ENCODE measurements around the gene UST. TPM values are rescaled to one million over a fixed set of nuclear protein-coding genes. Genes with fewer than 3 reads are reported as not detected.

UST gene
- total RNA-seq, 1 experiment from 2014 or later = 6.8 TPM

DNA sequence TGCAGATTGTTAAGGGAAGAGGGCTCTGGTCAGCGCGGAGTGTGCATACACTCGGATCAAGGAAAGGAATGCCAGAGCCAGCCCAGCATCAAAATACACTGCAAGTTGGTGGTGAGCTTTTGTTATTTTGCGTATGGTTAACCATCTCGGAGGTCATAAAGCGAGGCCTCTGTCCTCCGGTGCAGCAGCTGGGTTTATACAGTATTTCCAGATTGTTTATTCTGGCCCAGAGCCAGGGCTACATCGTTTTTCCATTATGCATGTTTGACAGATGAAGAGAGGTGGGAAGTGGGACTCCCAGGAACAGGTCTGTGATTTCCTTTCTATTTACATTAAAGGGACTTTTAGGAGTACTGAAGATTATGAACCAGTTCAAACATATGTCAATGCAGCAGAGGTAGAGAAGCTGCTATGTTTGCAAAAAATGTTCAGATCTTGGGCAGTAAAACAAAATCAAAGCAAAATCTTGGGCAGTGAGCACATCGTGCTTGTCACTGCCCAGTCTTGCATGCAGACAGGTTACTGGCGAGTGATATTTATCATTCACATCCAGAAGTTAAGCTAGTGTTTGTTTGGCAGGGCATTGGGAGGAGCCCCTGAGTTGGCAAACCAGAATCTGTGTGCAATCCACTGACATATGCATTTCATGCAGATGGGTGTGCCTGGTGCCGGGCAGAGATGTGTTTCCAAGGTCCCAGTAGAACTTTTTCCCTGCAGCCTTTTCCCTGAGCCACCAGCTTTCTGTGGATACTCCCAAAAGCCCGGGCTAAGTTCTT, 314.3 kb downstream of the UST start:
- no peak for DNase-seq (ENCODE audit: low read depth)

DNA sequence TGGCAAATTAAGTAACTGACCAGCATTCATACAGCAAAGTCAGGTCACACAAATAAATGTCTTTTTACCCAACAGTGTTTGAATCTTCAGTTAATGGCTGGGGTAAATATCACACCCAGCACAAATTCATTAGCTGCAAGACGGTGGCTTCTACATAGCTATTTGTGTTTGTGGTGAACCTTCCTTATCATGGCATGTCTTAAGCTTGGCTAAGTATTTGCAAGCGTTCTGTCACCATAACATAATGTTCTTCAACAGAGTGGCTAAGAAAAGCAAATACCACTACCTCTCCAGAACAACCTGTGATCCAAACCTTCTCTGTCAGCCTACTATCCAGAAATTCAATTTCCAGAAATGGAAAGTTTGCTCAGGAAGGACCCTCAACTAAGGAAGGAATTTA, 315.1 kb downstream of the UST start:
- DNase-seq (ENCODE audit: low read depth) = no peak

DNA sequence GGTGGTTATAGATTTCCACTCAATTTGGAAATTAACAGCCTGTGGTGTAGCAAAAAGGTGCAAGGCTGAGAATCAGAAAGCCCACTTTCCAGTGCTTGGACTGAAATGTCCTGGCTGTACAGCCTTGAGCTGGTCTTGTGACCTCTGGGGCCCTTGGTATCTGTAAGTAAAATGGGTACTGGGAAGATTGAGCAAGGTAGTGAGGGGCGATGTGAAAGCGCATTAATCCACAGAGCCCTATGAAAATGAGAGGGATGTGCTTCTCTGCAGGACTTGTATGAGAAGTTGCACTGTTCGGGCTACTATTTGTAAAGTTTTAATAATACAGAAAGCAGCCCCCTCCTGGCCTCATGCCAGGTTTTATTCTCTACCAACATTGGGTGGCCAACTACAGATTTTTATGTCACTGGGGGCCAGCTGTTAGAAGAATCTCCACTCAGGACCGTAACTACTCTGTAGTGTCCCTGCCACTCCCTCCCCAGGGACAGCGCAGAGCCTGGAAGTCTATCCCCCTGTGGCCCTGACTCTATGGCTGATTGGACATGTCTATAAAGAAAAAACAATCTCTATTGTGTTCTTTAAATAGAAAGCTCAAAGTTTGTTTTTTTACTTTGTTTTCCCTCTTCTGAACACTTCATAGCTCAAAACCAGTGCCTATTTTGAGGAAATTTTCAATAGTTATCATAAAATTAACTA, 316.0 kb downstream of the UST start:
- no peak for DNase-seq (ENCODE audit: low read depth)

DNA sequence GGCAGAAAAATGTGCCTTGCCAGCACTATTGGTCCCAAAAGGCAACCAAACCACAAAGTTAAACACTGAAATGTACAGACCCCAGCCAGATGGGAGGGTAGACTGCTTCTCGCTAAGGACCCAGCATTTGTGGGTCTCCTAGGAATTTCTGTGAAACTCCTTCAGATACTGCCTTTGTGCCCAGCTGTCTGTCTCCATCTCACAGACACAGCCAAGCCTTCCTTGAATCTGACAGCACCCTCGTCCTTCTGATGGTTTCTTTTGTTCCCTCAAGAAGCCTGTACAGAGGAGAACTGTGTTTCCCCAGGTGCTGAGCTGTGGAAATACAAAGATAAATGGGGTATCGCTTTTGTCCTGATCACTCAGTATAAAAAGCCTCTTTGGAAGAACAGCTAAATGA, 316.6 kb downstream of the UST start:
- no peak for DNase-seq (ENCODE audit: low read depth)

DNA sequence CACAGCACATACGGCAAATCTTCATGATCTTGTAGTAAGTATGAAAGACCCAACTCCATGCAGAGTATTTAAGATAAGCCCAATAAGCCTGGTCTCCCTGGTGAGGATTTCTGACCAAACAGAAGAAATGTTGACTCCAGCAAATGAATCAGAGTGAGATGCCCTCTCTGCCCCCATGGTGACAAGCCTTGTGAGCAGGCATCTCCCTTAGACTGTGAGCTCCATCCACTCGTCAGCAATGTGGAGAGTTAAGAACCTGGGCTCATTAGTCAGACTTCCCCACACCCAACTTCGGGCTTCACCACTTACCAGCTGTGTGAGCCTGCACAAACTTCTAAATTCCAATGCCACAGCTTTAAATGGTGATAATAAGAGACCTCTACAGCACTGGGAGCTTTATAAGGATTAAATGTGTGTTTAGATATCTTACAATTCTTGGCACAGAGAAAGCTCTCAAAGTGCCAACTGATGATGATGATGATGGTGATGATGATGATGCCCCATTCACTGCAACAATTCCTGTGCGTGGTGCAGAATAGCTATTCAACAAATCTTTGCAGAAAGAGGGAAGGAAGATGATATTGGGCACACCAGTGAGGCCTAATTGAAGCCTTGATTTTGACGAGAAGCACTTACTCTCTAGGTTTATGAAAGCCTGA, 317.3 kb downstream of the UST start:
- no peak for DNase-seq (ENCODE audit: low read depth)

DNA sequence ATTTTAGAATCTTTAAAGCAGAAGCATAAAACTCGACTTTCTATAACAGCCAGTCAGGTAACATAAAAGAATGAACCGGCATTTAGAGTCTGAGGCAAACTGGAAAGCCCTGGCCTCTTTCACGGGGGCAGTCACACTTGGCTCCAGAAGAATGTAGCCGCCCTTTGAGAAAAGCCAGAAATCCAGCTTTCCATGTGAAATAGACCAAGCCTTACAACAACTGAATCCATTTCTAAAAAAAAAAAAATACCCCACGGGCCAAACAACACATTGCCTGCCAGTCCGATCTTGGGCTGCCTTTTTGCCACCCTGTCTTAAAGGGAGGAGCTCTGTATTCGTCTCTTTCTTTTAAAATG, 317.8 kb downstream of the UST start:
- no peak for DNase-seq (ENCODE audit: low read depth)

DNA sequence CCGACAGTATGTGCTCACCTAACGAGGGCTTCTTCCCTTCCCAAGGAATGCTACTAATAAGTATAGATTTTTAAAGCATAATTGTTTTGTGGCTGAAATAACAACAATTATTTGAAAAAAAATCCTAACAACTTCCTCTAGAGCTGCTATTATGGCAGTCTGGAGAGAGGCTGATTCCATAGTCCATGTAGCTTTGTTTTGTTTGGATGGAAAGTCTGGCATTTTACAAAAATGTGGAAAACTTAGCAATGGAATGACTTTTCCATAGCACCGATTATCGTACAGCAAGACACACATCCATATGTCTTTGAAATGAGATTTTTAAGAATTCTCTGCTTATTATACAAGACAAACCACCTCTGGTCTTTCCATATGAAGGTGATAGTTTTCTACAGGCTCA, 318.3 kb downstream of the UST start:
- DNase-seq (ENCODE audit: low read depth) = no peak

DNA sequence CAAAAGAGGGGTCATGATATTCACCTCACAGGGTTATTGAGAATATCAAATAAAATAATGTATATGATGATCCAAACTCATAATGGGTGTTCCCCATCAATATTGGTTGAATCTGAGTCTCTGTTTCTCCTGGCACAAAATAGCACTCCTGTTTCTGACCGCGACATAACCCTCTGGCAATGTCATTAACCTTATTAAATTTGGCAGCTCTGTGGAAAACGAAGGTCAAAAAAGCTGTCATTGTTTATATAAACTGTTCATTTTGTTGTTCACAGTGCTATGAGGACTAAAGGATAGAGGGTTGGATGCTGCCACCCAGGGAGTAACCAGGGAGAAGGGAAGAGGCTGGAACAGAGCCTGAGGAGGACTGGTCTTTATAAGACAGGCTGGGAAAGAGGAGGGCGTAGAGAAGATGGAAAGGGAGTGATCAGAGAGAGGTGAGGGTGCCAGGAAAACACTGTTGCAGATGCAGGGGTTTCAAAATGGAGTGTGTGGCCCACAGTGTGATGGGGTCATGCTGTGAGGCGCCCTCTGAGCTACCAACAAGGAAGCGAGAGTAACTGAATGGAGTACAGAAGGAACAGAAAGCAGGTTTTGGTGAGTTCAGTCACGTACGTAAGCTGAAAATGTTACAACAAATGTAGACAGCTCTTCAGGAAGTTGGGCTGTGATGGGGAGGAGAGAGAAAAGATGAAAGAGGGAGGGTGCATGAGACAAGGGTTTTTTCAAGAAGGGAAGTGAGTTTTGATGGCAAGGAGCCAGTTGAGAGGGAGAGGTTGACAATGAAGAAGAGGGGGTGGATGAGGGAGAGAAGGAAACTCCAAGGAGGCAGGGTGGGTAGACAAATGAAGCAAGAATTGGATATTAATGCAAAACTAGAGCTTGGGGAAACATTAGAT, 319.1 kb downstream of the UST start:
- DNase-seq (ENCODE audit: low read depth) = no peak

DNA sequence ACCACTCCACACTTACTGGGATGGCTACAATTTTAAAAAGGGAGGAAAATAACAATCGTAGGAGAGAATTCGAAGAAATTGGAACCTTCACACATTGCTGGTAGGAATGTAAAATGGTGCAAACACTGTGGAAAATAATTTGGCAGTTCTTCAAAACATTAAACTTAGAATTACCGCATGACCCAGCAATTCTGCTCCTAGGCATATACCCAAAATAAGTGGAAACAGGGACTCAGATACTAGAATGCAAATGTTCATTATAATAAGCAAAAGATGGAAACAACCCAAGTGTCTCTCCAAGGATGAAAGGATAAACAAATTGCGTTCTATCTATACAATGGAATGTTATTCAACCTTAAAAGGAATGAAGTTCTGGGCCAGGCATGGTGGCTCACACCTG, 325.2 kb downstream of the UST start:
- DNase-seq (ENCODE audit: low read depth) = no peak

DNA sequence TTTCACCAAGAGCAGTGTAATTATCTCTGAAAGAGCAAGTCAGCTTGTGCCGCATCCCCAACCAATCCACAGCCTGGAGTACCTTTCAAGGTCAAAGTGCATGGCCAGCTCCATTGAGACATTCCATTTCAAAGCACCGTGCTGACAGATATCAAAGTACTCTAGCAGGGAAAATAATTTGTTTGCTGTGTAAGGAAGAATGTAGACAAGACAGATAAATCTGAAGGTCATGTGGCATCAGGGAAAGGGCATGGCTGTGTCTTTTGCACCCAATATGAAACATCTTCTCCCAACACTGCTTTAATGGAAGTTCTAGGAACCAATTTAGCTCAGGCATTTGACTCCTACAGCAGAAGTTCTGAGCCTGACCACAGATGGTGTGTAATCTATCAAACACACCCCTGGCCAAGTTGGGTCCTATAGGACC, 328.0 kb downstream of the UST start:
- DNase-seq (ENCODE audit: low read depth) = no peak

DNA sequence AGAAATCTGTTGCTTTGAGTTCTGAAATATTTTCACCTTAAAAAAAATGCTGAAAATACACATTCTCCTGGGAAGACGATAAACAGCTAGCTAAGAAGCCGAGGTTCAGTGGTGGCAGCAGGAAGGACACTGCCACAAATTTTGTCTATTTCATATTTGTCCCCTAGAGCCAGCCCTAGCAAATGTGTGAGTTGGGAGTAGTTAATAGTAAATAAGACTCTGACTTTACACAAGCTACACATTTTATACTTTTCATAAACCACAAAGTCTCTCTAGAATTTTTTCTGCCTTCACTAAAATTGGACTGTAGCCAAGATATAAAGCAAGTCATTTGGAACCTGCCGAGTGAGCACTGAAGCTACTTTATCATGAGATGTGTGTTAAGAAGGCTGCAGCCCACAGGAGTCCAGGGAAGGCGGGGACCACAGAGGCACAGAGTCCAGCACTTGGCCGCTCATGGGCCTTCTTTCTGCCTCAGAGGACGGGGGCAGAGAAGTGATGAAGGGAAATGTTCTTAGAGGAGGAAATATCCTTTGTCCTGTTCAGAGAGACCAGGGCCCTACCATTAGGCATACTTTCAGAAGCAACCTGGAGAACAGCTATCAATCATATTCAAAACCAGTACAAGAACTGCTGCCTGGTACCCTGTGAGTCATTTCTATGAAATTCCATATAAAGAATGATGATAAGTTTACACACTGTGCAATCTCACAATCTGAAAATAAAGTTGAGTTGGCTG, 329.0 kb downstream of the UST start:
- no peak for DNase-seq (ENCODE audit: low read depth)

DNA sequence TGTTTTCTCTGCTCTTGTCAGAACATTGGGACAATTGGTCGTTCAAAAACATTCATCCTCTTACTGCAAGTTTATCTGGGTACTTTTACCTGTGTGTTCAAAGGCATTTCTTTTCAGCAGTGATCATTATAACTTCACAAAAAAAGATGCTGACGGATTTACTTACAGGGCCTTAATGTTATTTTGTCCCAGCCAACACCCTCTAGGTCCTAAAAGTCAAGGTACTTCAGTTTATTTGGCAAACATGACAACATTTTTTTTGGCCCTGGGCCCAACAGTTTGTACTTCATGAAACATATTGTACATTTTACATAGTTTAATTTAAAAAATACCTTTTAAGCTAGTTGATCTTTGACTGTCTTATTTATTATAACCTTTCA, 329.5 kb downstream of the UST start:
- DNase-seq (ENCODE audit: low read depth) = no peak

DNA sequence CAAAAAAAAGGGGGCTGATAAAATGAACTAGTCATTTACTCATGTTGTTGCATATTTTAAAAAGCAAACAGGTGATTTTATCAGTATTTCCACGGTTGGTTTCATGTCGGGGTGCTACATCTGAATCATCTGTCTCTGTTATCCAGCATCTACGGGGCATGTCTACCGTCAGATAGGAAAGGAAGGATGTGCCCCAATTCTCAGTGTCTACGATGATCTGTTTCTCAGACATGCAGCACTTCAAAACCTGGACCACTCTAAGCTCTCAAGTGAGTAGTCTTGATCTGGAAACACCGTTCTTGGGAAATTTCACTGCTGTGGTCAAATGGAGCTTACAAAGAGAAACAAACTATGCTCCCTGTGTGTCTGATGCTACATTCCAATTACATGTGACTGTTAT, 330.4 kb downstream of the UST start:
- no peak for DNase-seq (ENCODE audit: low read depth)

DNA sequence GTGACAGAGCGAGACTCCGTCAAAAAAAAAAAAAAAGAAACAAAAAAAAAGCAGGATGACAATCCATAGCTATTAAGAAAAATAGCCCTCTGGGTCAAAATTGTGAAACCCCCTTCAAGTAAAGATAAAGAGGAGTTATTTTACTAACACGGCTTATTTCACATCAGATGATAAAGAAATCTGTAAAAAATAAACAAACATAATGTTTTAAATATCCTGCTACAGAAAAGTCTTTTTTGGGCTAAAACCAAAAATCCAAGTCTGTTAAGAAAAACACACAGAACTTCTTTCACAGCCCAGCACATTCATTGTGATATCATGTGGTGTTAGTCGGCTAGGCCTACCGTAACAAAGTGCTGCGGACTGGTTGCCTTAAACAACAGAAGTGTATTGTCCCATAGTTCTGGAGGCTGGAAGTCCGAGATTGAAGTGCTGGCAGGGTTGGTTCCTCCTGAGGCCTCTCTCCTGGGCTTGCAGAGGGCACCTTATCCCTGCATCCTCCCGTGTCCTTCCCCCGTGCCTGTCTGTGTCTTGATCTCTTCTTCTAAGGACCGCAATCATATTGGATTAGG, 331.5 kb downstream of the UST start:
- no peak for DNase-seq (ENCODE audit: low read depth)

DNA sequence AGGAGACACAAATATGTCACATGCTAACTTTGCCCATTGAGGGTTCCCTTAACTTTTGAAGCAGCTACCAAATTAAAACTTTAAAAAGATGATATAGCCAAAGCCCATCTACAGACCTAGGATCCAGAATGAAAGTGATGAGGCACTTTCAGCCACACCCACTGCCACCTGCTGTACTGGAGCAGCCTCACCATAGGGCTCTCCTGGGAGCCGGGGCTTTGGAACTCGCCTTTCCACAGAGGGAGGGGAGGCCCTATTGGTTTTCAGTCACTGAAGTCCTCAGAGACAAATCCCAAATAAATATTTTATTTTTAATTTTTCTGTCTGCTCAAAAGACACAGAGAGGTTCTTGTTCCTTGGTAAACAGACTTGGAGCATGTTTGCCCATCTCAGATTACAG, 332.6 kb downstream of the UST start:
- DNase-seq (ENCODE audit: low read depth) = no peak

DNA sequence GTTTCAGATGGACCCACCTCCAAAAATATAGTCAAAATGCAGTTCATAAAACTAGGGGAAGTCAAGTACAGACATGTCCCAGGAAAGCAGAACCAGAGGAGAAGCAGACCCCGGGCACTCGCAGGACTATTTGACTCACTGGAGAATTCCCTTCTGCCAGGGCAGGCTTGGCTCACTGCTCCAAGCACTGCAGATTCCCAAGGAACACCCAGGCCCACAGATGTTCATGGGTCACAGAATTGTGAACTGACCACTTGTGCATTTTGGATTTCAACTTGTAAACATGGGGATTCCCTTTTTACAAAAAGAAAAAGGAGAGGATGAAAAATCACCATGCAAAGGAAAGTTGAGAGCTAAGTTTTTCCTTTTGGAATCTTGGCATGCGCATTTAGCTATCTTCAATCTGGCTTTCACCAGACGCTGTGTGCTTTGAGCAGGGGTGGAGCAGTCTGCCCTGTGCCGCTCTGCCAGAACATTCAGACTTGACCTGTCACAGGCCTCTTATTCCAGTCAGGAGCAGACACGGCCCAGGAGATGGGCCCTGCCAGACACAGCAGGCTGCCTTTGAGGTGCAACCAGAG, 333.2 kb downstream of the UST start:
- DNase-seq (ENCODE audit: low read depth) = peak; percentile 24

DNA sequence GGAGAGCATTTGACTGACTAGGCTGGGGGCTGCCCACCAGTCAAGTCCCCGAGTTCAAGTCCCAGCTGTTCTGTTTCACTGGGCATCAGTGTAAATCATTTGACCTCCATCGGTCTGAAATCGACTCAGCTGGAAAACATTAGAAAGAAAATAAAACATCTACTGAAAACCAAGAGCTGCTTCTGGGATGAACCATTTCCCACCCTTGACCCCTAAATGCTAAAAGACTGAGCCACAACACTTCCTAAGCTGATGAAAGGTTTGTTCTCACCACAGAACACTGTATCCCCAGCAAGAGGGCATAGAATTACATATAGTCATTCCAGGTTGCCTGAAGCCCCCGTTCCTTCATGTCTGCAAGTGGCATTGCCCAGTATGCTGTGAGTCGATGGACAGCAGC, 333.7 kb downstream of the UST start:
- DNase-seq (ENCODE audit: low read depth) = peak; percentile 25

DNA sequence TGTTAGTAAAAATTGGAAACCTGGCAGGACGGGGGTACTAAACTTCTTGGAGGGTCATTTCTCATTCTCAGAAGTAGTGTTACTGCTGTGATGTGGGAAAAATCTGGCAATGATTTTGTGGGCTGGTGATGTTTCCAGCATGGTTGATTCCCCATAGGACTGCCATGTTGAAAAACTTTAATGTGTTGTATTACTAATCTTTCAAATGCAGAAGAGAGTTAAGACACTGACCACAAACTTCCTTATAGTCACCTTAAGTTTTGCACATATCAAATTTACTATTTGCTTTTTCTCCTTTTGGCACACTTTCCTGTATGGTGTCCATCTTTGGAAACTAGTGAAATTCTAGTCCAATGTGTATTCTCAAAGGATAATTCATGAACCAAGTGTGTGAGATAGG, 334.5 kb downstream of the UST start:
- DNase-seq (ENCODE audit: low read depth) = no peak

DNA sequence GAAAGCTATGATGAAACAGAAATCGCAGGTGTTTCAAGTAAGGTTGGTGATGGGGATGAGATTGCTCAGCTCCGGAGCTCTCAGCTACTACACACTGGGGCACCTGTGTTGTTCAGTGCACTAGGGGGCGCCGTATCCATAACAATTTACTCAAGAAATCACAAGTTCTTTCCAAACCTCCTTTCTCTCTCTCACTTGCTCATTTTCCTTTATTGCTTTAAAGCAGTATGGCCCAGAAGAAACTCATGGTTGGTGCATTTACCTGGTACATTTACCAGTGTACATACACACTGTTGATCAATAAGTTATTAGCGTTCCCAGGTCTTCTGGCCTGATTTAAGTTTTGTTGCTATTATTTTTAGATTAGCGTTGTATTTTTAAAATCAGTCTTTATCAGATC, 335.5 kb downstream of the UST start:
- DNase-seq (ENCODE audit: low read depth) = peak; percentile 65

DNA sequence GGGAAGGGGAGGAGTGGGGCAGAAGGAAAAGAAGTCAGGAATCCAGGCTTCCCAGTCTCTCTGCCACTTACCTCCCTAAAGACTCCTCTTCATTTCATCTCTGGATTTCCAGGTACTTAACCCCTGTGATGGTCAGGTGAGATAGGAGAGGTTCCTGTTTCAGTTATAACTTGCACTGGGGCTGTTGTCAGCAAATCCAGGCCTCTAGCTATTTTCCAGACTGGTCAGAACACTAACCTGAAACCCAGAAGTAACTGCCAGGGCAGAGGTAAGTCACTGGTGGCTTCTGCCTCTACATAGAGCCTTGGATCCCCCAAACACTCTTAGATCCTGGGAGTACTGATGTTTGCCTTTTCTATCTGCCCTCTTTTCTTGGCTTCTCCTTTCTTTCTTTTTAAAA, 337.2 kb downstream of the UST start:
- DNase-seq (ENCODE audit: low read depth) = no peak

Data from RPMI7951 (cell line).